ENCODE data around the gene TIMP2.

GRCh38 chr17:78847052-78847451, 78.1 kb downstream of the TIMP2 start:
- no peak for TF ChIP-seq POLR2A (IDR thresholded peaks at IDR 0.05; ENCODE audit: low read length)
- no peak for TF ChIP-seq GATA1 (IDR thresholded peaks at IDR 0.05; ENCODE audit: low read depth, low read length)

Measured in erythroblast (primary cell).